T follicular helper cell (primary cell): ENCODE data around the gene SUSD3.

Experiments used
- DNase-seq: peaks from one replicate; pipeline ENCODE4 v3.0.0-alpha.2; 2020; ENCODE audit warnings: low read depth

SUSD3 gene

GRCh38 chr9:93030642-93031628 lies 27.6 kb upstream of the SUSD3 start:
- no peak for DNase-seq

GRCh38 chr9:93031629-93032430 lies 26.7 kb upstream of the SUSD3 start:
- DNase-seq, result no peak

- DNase-seq, result no peak
Observed at GRCh38 chr9:93032545-93032944, 26.0 kb upstream of the SUSD3 start.

GRCh38 chr9:93033531-93033930 lies 25.0 kb upstream of the SUSD3 start:
- DNase-seq, result no peak

GRCh38 chr9:93035106-93035660 lies 23.3 kb upstream of the SUSD3 start:
- DNase-seq, result no peak

GRCh38 chr9:93035821-93036351 lies 22.6 kb upstream of the SUSD3 start:
- DNase-seq, result no peak

GRCh38 chr9:93036887-93037475 lies 21.5 kb upstream of the SUSD3 start:
- no peak for DNase-seq

GRCh38 chr9:93037476-93037971 lies 21.0 kb upstream of the SUSD3 start:
- no peak for DNase-seq

- DNase-seq, result no peak
Observed at GRCh38 chr9:93038918-93039317, 19.6 kb upstream of the SUSD3 start.

- no peak for DNase-seq
Observed at GRCh38 chr9:93039456-93039855, 19.0 kb upstream of the SUSD3 start.

- no peak for DNase-seq
Observed at GRCh38 chr9:93039976-93040375, 18.5 kb upstream of the SUSD3 start.

- no peak for DNase-seq
Observed at GRCh38 chr9:93040409-93040808, 18.1 kb upstream of the SUSD3 start.

GRCh38 chr9:93041108-93041802 lies 17.2 kb upstream of the SUSD3 start:
- no peak for DNase-seq

- no peak for DNase-seq
Observed at GRCh38 chr9:93043122-93043521, 15.4 kb upstream of the SUSD3 start.

GRCh38 chr9:93045521-93045920 lies 13.0 kb upstream of the SUSD3 start:
- no peak for DNase-seq

- no peak for DNase-seq
Observed at GRCh38 chr9:93048566-93049448, 9.7 kb upstream of the SUSD3 start.

GRCh38 chr9:93049491-93049890 lies 9.0 kb upstream of the SUSD3 start:
- no peak for DNase-seq

- no peak for DNase-seq
Observed at GRCh38 chr9:93050231-93050630, 8.3 kb upstream of the SUSD3 start.

- no peak for DNase-seq
Observed at GRCh38 chr9:93051680-93052089, 6.8 kb upstream of the SUSD3 start.
